IMR-90 (cell line): ENCODE measurements around the gene ATG101. TPM values are rescaled to one million over a fixed set of nuclear protein-coding genes. Genes with fewer than 3 reads are reported as not detected.

ENCODE experiments used
- ATAC-seq: fragments of 200-7000 bp; cut with Tn5 transposase; 2 replicates; pipeline ENCODE4 v1.9.1; 2020; ENCODE audit warnings: low read depth, mild to moderate bottlenecking, moderate library complexity
- BruUV-seq: library from RNA; stranded (reverse); fragments of 400-500 nt; replicated peaks from 2 replicates; lab custom pipeline; 2021; lab: Mats Ljungman, UMichigan
- CTCF ChIA-PET: fragments of 300-600 bp; formaldehyde crosslinking; extraction: SDS; loops from one replicate; lab custom pipeline; 2021; ENCODE audit warnings: antibody characterized with exemption; lab: Yijun Ruan, JAX
- POLR2A ChIA-PET: fragments of 300-600 bp; sonication (Branson Sonifier 250); formaldehyde crosslinking; loops from one replicate; lab custom pipeline; 2022; ENCODE audit warnings: antibody characterized with exemption; ENCODE audit not compliant: unreplicated experiment; lab: Charles Lee
- DNase-seq: peaks from one replicate; pipeline ENCODE4 v3.0.0; 2013
- H2AFZ ChIP-seq: replicated peaks from 2 replicates; pipeline ENCODE3; 2013; ENCODE audit warnings: low read length, mild to moderate bottlenecking; ENCODE audit not compliant: poor library complexity
- H2AK5ac ChIP-seq: 2 replicates; pipeline ENCODE4 v1.6.1; 2013; ENCODE audit warnings: low read depth, low read length, inconsistent platforms
- H2AK9ac ChIP-seq: replicated peaks from 2 replicates; pipeline ENCODE3; 2013; ENCODE audit warnings: mild to moderate bottlenecking, low read depth, low read length, moderate library complexity; ENCODE audit not compliant: poor library complexity
- H2BK120ac ChIP-seq: 2 replicates; pipeline ENCODE4 v1.6.1; 2013; ENCODE audit warnings: low read depth, low read length, inconsistent platforms
- H2BK15ac ChIP-seq: 3 replicates; pipeline ENCODE4 v1.6.1; 2013; ENCODE audit warnings: low read depth, low read length, inconsistent platforms
- H2BK20ac ChIP-seq: 2 replicates; pipeline ENCODE4 v1.6.1; 2013; ENCODE audit warnings: low read depth, mild to moderate bottlenecking, inconsistent platforms, low read length, moderate library complexity
- H2BK5ac ChIP-seq: 2 replicates; pipeline ENCODE4 v1.6.1; 2013; ENCODE audit warnings: mild to moderate bottlenecking, low read depth, low read length, inconsistent platforms; ENCODE audit not compliant: poor library complexity, severe bottlenecking
- H3K14ac ChIP-seq: replicated peaks from 2 replicates; pipeline ENCODE4 v1.6.1; 2013; ENCODE audit warnings: low read depth, low read length, inconsistent platforms
- H3K18ac ChIP-seq: 2 replicates; pipeline ENCODE4 v1.6.1; 2013; ENCODE audit warnings: low read depth, low read length, control low read depth
- H3K23ac ChIP-seq: 2 replicates; pipeline ENCODE4 v1.6.1; 2013; ENCODE audit warnings: low read depth, low read length, inconsistent platforms
- H3K27ac ChIP-seq: 2 replicates; pipeline ENCODE4 v1.5.1; 2013; ENCODE audit warnings: mild to moderate bottlenecking, control low read depth, low read length; ENCODE audit not compliant: insufficient read depth
- H3K27me3 ChIP-seq: 2 replicates; pipeline ENCODE4 v1.6.1; 2013; ENCODE audit warnings: low read length; ENCODE audit not compliant: control insufficient read depth, insufficient read depth
- H3K36me3 ChIP-seq: 2 replicates; pipeline ENCODE4 v1.6.1; 2013; ENCODE audit warnings: low read length, mixed read lengths; ENCODE audit not compliant: control insufficient read depth, insufficient read depth
- H3K4ac ChIP-seq: 2 replicates; pipeline ENCODE4 v1.6.1; 2013; ENCODE audit warnings: low read depth, low read length, inconsistent platforms
- H3K4me1 ChIP-seq: 2 replicates; pipeline ENCODE4 v1.6.1; 2013; ENCODE audit warnings: low read length, mixed read lengths; ENCODE audit not compliant: control insufficient read depth, insufficient read depth
- H3K4me2 ChIP-seq: 2 replicates; pipeline ENCODE4 v1.6.1; 2013; ENCODE audit warnings: low read depth, mild to moderate bottlenecking, control low read depth, low read length, moderate library complexity
- H3K4me3 ChIP-seq: 2 replicates; pipeline ENCODE4 v1.5.1; 2013; ENCODE audit warnings: low read depth, mild to moderate bottlenecking, control low read depth, low read length, moderate library complexity; ENCODE audit not compliant: insufficient read depth
- H3K56ac ChIP-seq: 2 replicates; pipeline ENCODE4 v1.6.1; 2013; ENCODE audit warnings: low read length, inconsistent platforms; ENCODE audit not compliant: insufficient read depth; ENCODE audit errors: extremely low read depth
- H3K79me1 ChIP-seq, 2 experiments: 2 replicates each; pipeline ENCODE4 v1.6.1; 2013; ENCODE audit warnings: low read length in 2 of 2, inconsistent platforms in 1 of 2, low read depth in 1 of 2
- H3K9ac ChIP-seq: 2 replicates; pipeline ENCODE4 v1.6.1; 2013; ENCODE audit warnings: low read depth, low read length, control low read depth
- H3K9me1 ChIP-seq: 2 replicates; pipeline ENCODE4 v1.6.1; 2013; ENCODE audit warnings: low read length, inconsistent platforms; ENCODE audit not compliant: insufficient read depth
- H3K9me3 ChIP-seq: 2 replicates; pipeline ENCODE4 v1.6.1; 2013; ENCODE audit warnings: low read length; ENCODE audit not compliant: control insufficient read depth, insufficient read depth
- H4K20me1 ChIP-seq: 2 replicates; pipeline ENCODE4 v1.6.1; 2013; ENCODE audit warnings: low read length, inconsistent platforms; ENCODE audit not compliant: insufficient read depth
- H4K5ac ChIP-seq: 2 replicates; pipeline ENCODE4 v1.6.1; 2013; ENCODE audit warnings: mild to moderate bottlenecking, low read depth, low read length, control low read depth
- H4K8ac ChIP-seq, 2 experiments: 2 replicates each; pipeline ENCODE4 v1.6.1; 2013; ENCODE audit warnings: low read depth in 2 of 2, low read length in 2 of 2, control low read depth in 1 of 2, inconsistent platforms in 1 of 2
- H4K91ac ChIP-seq: 2 replicates; pipeline ENCODE4 v1.6.1; 2013; ENCODE audit warnings: low read depth, low read length, inconsistent platforms; ENCODE audit not compliant: insufficient read depth
- BHLHE40 ChIP-seq: fragments of 150-350 bp; IDR thresholded peaks from 2 replicates; pipeline ENCODE4 v1.6.1; 2016; ENCODE audit warnings: mild to moderate bottlenecking, low read depth, low read length
- CHD1 ChIP-seq: IDR thresholded peaks from 2 replicates; pipeline ENCODE4 v1.6.1; 2012; ENCODE audit warnings: low read depth, low read length, improper control_type of control experiment
- MAFK ChIP-seq: IDR thresholded peaks from 2 replicates; pipeline ENCODE4 v1.6.1; 2012; ENCODE audit warnings: low read depth, low read length, improper control_type of control experiment
- MXI1 ChIP-seq: IDR thresholded peaks from 2 replicates; pipeline ENCODE4 v1.6.1; 2012; ENCODE audit warnings: low read depth, mild to moderate bottlenecking, low read length, moderate library complexity, borderline replicate concordance
- POLR2A ChIP-seq: IDR thresholded peaks from 2 replicates; pipeline ENCODE4 v1.6.1; 2012; ENCODE audit warnings: mild to moderate bottlenecking, low read depth, low read length
- SMC3 ChIP-seq: fragments of 150-350 bp; IDR thresholded peaks from 2 replicates; pipeline ENCODE4 v1.6.1; 2016; ENCODE audit warnings: low read depth, mild to moderate bottlenecking, antibody characterized with exemption, low read length, moderate library complexity
- WGBS, 2 experiments: methylation state at CpG; one replicate each; pipeline versions ENCODE4 v1.1.5 to v1.1.7; 2013; ENCODE audit warnings: missing lambda C conversion rate in 2 of 2; ENCODE audit not compliant: insufficient read length in 1 of 2; ENCODE audit errors: extremely low coverage in 2 of 2; 5-methylcytosine and 5-hydroxymethylcytosine counted together
- dilution Hi-C: fragments of 300-500 bp; cut with HindIII; formaldehyde crosslinking; loops from one replicate; pipeline ENCODE4 v1.14.3; 2018; ENCODE audit warnings: low sequenced_read_pairs; ENCODE audit not compliant: unreplicated experiment
- in situ Hi-C: fragments of 300-500 bp; cut with MboI; formaldehyde crosslinking; loops from 3 replicates; pipeline ENCODE4 v1.14.3; 2019; ENCODE audit warnings: low sequenced_read_pairs, inconsistent platforms, mixed read lengths
- intact Hi-C: fragments of 100-400 bp; cut with micrococcal nuclease; formaldehyde crosslinking; loops from 2 replicates; pipeline ENCODE4 v1.10.0; 2022
- polyA plus RNA-seq, 3 experiments: library from polyadenylated mRNA; depleted of rRNA; stranded (reverse); fragments of >200 nt; gene quantifications; 2 replicates each; pipeline ENCODE4 v1.2.3, GENCODE V29; 2012; ENCODE audit warnings: low replicate concordance in 1 of 3
- total RNA-seq: library from RNA; depleted of rRNA; stranded (reverse); fragments of >200 nt; gene quantifications from 2 replicates; pipeline ENCODE4 v1.2.3, GENCODE V29; 2012
- TF ChIP-seq, protein P1 (sequence below): fragments of 150-350 bp; IDR thresholded peaks from 2 replicates; pipeline ENCODE4 v1.6.1; 2016; ENCODE audit warnings: low read depth, mild to moderate bottlenecking, low read length, moderate library complexity, borderline replicate concordance
- TF ChIP-seq, protein P2 (sequence below): fragments of 150-350 bp; IDR thresholded peaks from 2 replicates; pipeline ENCODE4 v1.6.1; 2017; ENCODE audit warnings: mild to moderate bottlenecking, antibody characterized with exemption, low read length, low read depth
- TF ChIP-seq, protein P3 (sequence below): conservative IDR thresholded peaks from 2 replicates; pipeline ENCODE4 v1.5.1; 2012; ENCODE audit warnings: mild to moderate bottlenecking, low read depth, low read length, improper control_type of control experiment

The ATG101 gene
- total and polyA plus RNA-seq, 2 of the 4 experiments (the other 2 are of a cell fraction) = 93.9 to 167 TPM

DNA sequence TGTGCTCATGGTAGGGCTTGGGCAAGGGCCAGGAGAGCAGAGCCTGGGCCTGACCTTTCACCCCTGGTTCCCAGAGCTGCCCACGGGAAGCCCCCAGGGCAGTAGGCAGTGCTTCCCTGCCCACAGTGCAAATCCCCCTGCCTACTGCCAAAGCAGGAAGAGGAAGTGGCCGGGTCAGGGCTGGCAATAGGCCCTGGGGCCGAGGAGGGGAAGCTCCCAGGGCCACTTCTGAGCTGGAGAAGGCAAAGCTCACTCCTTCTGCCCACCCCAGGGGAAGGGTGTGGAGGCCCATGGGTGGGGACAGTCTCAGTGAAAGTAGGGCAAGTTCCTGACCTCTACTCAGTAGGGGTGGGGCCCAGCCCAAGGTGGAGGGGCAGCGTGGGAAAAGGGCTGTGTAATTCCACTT is 24.0 kb upstream of the ATG101 start:
- Histone ChIP-seq H4K20me1 (peaks cover 12% of the 10 kb centered on the region; the same call in 1 of the 2 replicates), H3K36me3 (peaks cover 3% of the 10 kb centered on the region; the same call in 1 of the 2 replicates), H3K14ac (no peak overlapping the region), H3K27ac (no peak overlapping the region), H3K4me3 (no peak overlapping the region), H2BK20ac (no peak overlapping the region), H3K4ac (no peak overlapping the region), H3K18ac (no peak overlapping the region), H2AK5ac (no peak overlapping the region; the same call in 1 of the 2 replicates), H2BK120ac (no peak overlapping the region), H2AK9ac (peak overlapping the region; percentile 72), H3K4me1 (peaks cover 7% of the 10 kb centered on the region), H2BK15ac (no peak overlapping the region), H2BK5ac (no peak overlapping the region), H3K4me2 (no peak overlapping the region), H3K9ac (no peak overlapping the region), H3K56ac (no peak overlapping the region), H3K27me3 (no peaks in the 10 kb centered on the region), H4K8ac (no peak overlapping the region), H3K9me3 (no peaks in the 10 kb centered on the region), H4K5ac (no peak overlapping the region), H3K9me1 (peaks cover 18% of the 10 kb centered on the region), H3K79me1 (peaks cover 0 to 75% of the 10 kb centered on the region in 2 experiments; a peak in 2 of 4 replicates), H4K91ac (no peak overlapping the region), H2AFZ (peak overlapping the region; percentile 10), H3K23ac (no peak overlapping the region)
- DNase-seq (no peak), ATAC-seq (no peak)
- dilution Hi-C loops (no loop called here), intact Hi-C loops (no loop called here), in situ Hi-C loops (no loop called here)
- 40% methylated on average over 1 of the region's 4 CpGs; no CpG with 5 or more reads in 1 of the 2 experiments for WGBS, 2 experiments
- CTCF ChIA-PET = no interaction called here
- no TSS peak for BruUV-seq
- TF ChIP-seq CHD1 (no peak), SMC3 (no peak), MXI1 (no peak), MAFK (no peak), POLR2A (no peak; the same call in 1 of the 2 replicates), BHLHE40 (no peak)
- TF ChIP-seq, protein P1, sequence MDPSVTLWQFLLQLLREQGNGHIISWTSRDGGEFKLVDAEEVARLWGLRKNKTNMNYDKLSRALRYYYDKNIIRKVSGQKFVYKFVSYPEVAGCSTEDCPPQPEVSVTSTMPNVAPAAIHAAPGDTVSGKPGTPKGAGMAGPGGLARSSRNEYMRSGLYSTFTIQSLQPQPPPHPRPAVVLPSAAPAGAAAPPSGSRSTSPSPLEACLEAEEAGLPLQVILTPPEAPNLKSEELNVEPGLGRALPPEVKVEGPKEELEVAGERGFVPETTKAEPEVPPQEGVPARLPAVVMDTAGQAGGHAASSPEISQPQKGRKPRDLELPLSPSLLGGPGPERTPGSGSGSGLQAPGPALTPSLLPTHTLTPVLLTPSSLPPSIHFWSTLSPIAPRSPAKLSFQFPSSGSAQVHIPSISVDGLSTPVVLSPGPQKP = no peak
- TF ChIP-seq, protein P2, sequence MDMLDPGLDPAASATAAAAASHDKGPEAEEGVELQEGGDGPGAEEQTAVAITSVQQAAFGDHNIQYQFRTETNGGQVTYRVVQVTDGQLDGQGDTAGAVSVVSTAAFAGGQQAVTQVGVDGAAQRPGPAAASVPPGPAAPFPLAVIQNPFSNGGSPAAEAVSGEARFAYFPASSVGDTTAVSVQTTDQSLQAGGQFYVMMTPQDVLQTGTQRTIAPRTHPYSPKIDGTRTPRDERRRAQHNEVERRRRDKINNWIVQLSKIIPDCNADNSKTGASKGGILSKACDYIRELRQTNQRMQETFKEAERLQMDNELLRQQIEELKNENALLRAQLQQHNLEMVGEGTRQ = no peak
- TF ChIP-seq, protein P3, sequence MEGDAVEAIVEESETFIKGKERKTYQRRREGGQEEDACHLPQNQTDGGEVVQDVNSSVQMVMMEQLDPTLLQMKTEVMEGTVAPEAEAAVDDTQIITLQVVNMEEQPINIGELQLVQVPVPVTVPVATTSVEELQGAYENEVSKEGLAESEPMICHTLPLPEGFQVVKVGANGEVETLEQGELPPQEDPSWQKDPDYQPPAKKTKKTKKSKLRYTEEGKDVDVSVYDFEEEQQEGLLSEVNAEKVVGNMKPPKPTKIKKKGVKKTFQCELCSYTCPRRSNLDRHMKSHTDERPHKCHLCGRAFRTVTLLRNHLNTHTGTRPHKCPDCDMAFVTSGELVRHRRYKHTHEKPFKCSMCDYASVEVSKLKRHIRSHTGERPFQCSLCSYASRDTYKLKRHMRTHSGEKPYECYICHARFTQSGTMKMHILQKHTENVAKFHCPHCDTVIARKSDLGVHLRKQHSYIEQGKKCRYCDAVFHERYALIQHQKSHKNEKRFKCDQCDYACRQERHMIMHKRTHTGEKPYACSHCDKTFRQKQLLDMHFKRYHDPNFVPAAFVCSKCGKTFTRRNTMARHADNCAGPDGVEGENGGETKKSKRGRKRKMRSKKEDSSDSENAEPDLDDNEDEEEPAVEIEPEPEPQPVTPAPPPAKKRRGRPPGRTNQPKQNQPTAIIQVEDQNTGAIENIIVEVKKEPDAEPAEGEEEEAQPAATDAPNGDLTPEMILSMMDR = no peak
- POLR2A ChIA-PET = no interaction called here
